ENCODE results near the gene PRR18. TPM values are rescaled to one million over a fixed set of nuclear protein-coding genes. Genes with fewer than 3 reads are reported as not detected.
A peak's percentile ranks its signal among the peaks of the same experiment; 100 is the strongest.

The PRR18 gene
- total and polyA plus RNA-seq, 4 donors = 0.33 to 2.9 (median 0.87) TPM

GRCh38 chr6:166309977-166310376 is 1.8 kb upstream of the PRR18 start:
- Histone ChIP-seq H3K9me3 (ENCODE audit: control insufficient read depth in 4 of 4, insufficient read depth in 3 of 4, low read length in 3 of 4) (peaks cover 0 to 1% (median 0%) of the 10 kb centered on the region in 4 donors), H3K27me3 (ENCODE audit: control insufficient read depth in 3 of 3, insufficient read depth in 3 of 3, low read length in 2 of 3) (peaks cover 13 to 46% (median 34%) of the 10 kb centered on the region in 3 donors), H3K36me3 (ENCODE audit: control insufficient read depth in 4 of 4, insufficient read depth in 4 of 4, low read length in 4 of 4) (no peaks in the 10 kb centered on the region), H3K4me3 (no peak overlapping the region), H3K9ac (ENCODE audit: insufficient read depth in 1 of 2, low read length in 2 of 2) (no peak overlapping the region), H3K4me1 (ENCODE audit: control insufficient read depth in 5 of 5, insufficient read depth in 5 of 5, low read length in 5 of 5) (peaks cover 0 to 17% (median 0%) of the 10 kb centered on the region in 5 donors), H3K27ac (ENCODE audit: low read depth in 1 of 2, low read length in 1 of 2) (no peak overlapping the region)
- 89 to 98% methylated on average over 9 of the region's 9 CpGs for WGBS, 2 donors
- no peak for TF ChIP-seq CTCF (IDR thresholded peaks at IDR 0.05; ENCODE audit: control extremely low read depth, extremely low read depth)
- ATAC-seq (ENCODE audit: insufficient read depth, low FRiP score) (no peak), DNase-seq (no peak)

GRCh38 chr6:166308769-166309589 is 787 bp upstream of the PRR18 start:
- DNase-seq (peak in 1 of 3 donors; percentile 16), ATAC-seq (ENCODE audit: insufficient read depth, low FRiP score) (no peak)
- 61 to 62% methylated on average over 11 of the region's 11 CpGs for WGBS, 2 donors
- peaks cover 0 to 1% (median 0%) of the 10 kb centered on the region in 4 donors for H3K9me3 ChIP-seq (ENCODE audit: control insufficient read depth in 4 of 4, insufficient read depth in 3 of 4, low read length in 3 of 4)
- H3K36me3 ChIP-seq (ENCODE audit: control insufficient read depth in 4 of 4, insufficient read depth in 4 of 4, low read length in 4 of 4) = no peaks in the 10 kb centered on the region
- no peak overlapping the region for H3K27ac ChIP-seq (ENCODE audit: low read depth in 1 of 2, low read length in 1 of 2)
- H3K4me3 ChIP-seq = no peak overlapping the region
- no peak overlapping the region for H3K9ac ChIP-seq (ENCODE audit: insufficient read depth in 1 of 2, low read length in 2 of 2)
- no peak for TF ChIP-seq CTCF (IDR thresholded peaks at IDR 0.05; ENCODE audit: control extremely low read depth, extremely low read depth)
- H3K27me3 ChIP-seq (ENCODE audit: control insufficient read depth in 3 of 3, insufficient read depth in 3 of 3, low read length in 2 of 3) = peaks cover 13 to 55% (median 39%) of the 10 kb centered on the region in 3 donors
- peaks cover 0 to 17% (median 0%) of the 10 kb centered on the region in 5 donors for H3K4me1 ChIP-seq (ENCODE audit: control insufficient read depth in 5 of 5, insufficient read depth in 5 of 5, low read length in 5 of 5)

- DNase-seq = peak; percentile 27 to 40 (median 30)
- Histone ChIP-seq H3K9ac (ENCODE audit: insufficient read depth in 1 of 2, low read length in 2 of 2) (no peak overlapping the region), H3K4me1 (ENCODE audit: control insufficient read depth in 5 of 5, insufficient read depth in 5 of 5, low read length in 5 of 5) (peaks cover 0 to 17% (median 0%) of the 10 kb centered on the region in 5 donors), H3K27me3 (ENCODE audit: control insufficient read depth in 3 of 3, insufficient read depth in 3 of 3, low read length in 2 of 3) (peaks cover 17 to 62% (median 44%) of the 10 kb centered on the region in 3 donors), H3K36me3 (ENCODE audit: control insufficient read depth in 4 of 4, insufficient read depth in 4 of 4, low read length in 4 of 4) (no peaks in the 10 kb centered on the region), H3K27ac (ENCODE audit: low read depth in 1 of 2, low read length in 1 of 2) (no peak overlapping the region), H3K4me3 (peak overlapping the region; percentile 24), H3K9me3 (ENCODE audit: control insufficient read depth in 4 of 4, insufficient read depth in 3 of 4, low read length in 3 of 4) (peaks cover 0 to 1% (median 0%) of the 10 kb centered on the region in 4 donors)
- peak; percentile 41 for ATAC-seq (ENCODE audit: insufficient read depth, low FRiP score)
- no peak for TF ChIP-seq CTCF (IDR thresholded peaks at IDR 0.05; ENCODE audit: control extremely low read depth, extremely low read depth)
- 1 to 2% methylated on average over 79 to 115 of the region's 115 CpGs for WGBS, 2 donors
Observed at GRCh38 chr6:166307082-166308032, 835 bp downstream of the PRR18 start.
